GM23338 (cell line): ENCODE results near the gene WNT9A. TPM values are rescaled to one million over a fixed set of nuclear protein-coding genes. Genes with fewer than 3 reads are reported as not detected.

Experiments used
- ATAC-seq: fragments of 200-7000 bp; cut with Tn5 transposase; 3 replicates; pipeline ENCODE4 v1.9.1; 2020
- DNase-seq: peaks from one replicate; pipeline ENCODE4 v3.0.0-alpha.2; 2015; ENCODE audit warnings: low spot score
- H2AFZ ChIP-seq: fragments of 200-600 bp; sonication (generic); 2 replicates; pipeline ENCODE4 v1.8.0; 2016; ENCODE audit warnings: antibody characterized with exemption, mild to moderate bottlenecking, moderate library complexity
- H3F3A ChIP-seq: fragments of 200-600 bp; sonication (generic); replicated peaks from 2 replicates; pipeline ENCODE4 v1.8.0; 2017; ENCODE audit warnings: antibody characterized with exemption, mixed run types, low read depth
- H3K27ac ChIP-seq: fragments of 200-600 bp; sonication (generic); 2 replicates; pipeline ENCODE4 v1.6.1; 2016; ENCODE audit warnings: low read depth
- H3K27me3 ChIP-seq: fragments of 200-600 bp; sonication (generic); 2 replicates; pipeline ENCODE4 v1.8.0; 2016; ENCODE audit warnings: mild to moderate bottlenecking, mixed run types, moderate library complexity; ENCODE audit not compliant: insufficient read depth
- H3K36me3 ChIP-seq: fragments of 200-600 bp; sonication (generic); 2 replicates; pipeline ENCODE4 v1.8.0; 2016; ENCODE audit warnings: mild to moderate bottlenecking; ENCODE audit not compliant: insufficient read depth
- H3K4me1 ChIP-seq: fragments of 200-600 bp; sonication (generic); 2 replicates; pipeline ENCODE4 v1.8.0; 2016; ENCODE audit warnings: mild to moderate bottlenecking, moderate library complexity; ENCODE audit not compliant: insufficient read depth
- H3K4me2 ChIP-seq: fragments of 200-600 bp; sonication (generic); 2 replicates; pipeline ENCODE4 v1.7.1; 2017; ENCODE audit warnings: mixed run types
- H3K4me3 ChIP-seq: fragments of 200-600 bp; sonication (generic); 2 replicates; pipeline ENCODE4 v1.6.1; 2016; ENCODE audit warnings: mixed run types
- H3K79me2 ChIP-seq: fragments of 200-600 bp; sonication (generic); replicated peaks from 2 replicates; pipeline ENCODE4 v1.8.0; 2017; ENCODE audit warnings: mild to moderate bottlenecking; ENCODE audit not compliant: insufficient read depth
- H3K9me2 ChIP-seq: fragments of 200-600 bp; sonication (generic); 2 replicates; pipeline ENCODE4 v1.8.0; 2017; ENCODE audit not compliant: insufficient read depth
- H4K20me1 ChIP-seq: fragments of 200-600 bp; sonication (generic); replicated peaks from 2 replicates; pipeline ENCODE4 v1.8.0; 2017; ENCODE audit warnings: mild to moderate bottlenecking; ENCODE audit not compliant: insufficient read depth
- H3K27ac Mint-ChIP-seq: 2 replicates; pipeline ENCODE4 v1.8.0; 2020; ENCODE audit warnings: inconsistent platforms, mild to moderate bottlenecking, moderate library complexity, mixed read lengths
- H3K27me3 Mint-ChIP-seq: 3 replicates; pipeline ENCODE4 v1.8.0; 2022; ENCODE audit warnings: low read depth, mild to moderate bottlenecking, moderate library complexity, mixed read lengths, inconsistent platforms; ENCODE audit not compliant: insufficient read depth, poor library complexity
- H3K36me3 Mint-ChIP-seq: 3 replicates; pipeline ENCODE4 v1.8.0; 2021; ENCODE audit warnings: low read depth, mild to moderate bottlenecking, inconsistent platforms, moderate library complexity, mixed read lengths
- H3K4me1 Mint-ChIP-seq: 3 replicates; pipeline ENCODE4 v1.8.0; 2020; ENCODE audit warnings: mild to moderate bottlenecking, inconsistent platforms, mixed read lengths
- H3K4me3 Mint-ChIP-seq: 3 replicates; pipeline ENCODE4 v1.8.0; 2021; ENCODE audit warnings: moderate library complexity, mild to moderate bottlenecking, inconsistent platforms, mixed read lengths
- H3K9me3 Mint-ChIP-seq: 3 replicates; pipeline ENCODE4 v1.8.0; 2020; ENCODE audit warnings: moderate library complexity, mild to moderate bottlenecking, inconsistent platforms, mixed read lengths
- CREB1 ChIP-seq: fragments of 250-450 bp; sonication (Bioruptor Pico); IDR thresholded peaks from 2 replicates; pipeline ENCODE4 v1.5.0; 2020; ENCODE audit warnings: low read depth, mild to moderate bottlenecking, moderate library complexity
- ETS1 ChIP-seq: IDR thresholded peaks from 2 replicates; pipeline ENCODE4 v1.6.1; 2016; ENCODE audit warnings: antibody characterized with exemption
- EZH2phosphoT487 ChIP-seq: fragments of 200-600 bp; sonication (generic); IDR thresholded peaks from one replicate; pipeline ENCODE4 v1.8.1; 2018; ENCODE audit warnings: antibody characterized with exemption; ENCODE audit not compliant: unreplicated experiment
- JUNB ChIP-seq: IDR thresholded peaks from one replicate; pipeline ENCODE4 v1.6.1; 2016; ENCODE audit warnings: antibody characterized with exemption; ENCODE audit not compliant: unreplicated experiment
- NANOG ChIP-seq: IDR thresholded peaks from 2 replicates; pipeline ENCODE4 v1.6.1; 2016; ENCODE audit warnings: antibody characterized with exemption, borderline replicate concordance
- POLR2AphosphoS5 ChIP-seq: IDR thresholded peaks from 2 replicates; pipeline ENCODE4 v1.6.1; 2016; ENCODE audit warnings: antibody characterized with exemption, low read depth
- REST ChIP-seq: IDR thresholded peaks from one replicate; pipeline ENCODE4 v1.6.1; 2018; ENCODE audit warnings: antibody characterized with exemption; ENCODE audit not compliant: unreplicated experiment
- ZNF114 ChIP-seq: fragments of 250-450 bp; sonication (Bioruptor Pico); IDR thresholded peaks from 2 replicates; pipeline ENCODE4 v1.5.0; 2020; ENCODE audit warnings: mild to moderate bottlenecking, moderate library complexity
- ZNF462 ChIP-seq: fragments of 250-450 bp; sonication (Bioruptor Pico); IDR thresholded peaks from 2 replicates; pipeline ENCODE4 v1.5.0; 2020; ENCODE audit warnings: mild to moderate bottlenecking, moderate library complexity
- polyA plus RNA-seq: library from polyadenylated mRNA; unstranded; fragments of >200 nt; fragmentation: Nextera tagmentation; extraction: Ambion mirVana; gene quantifications from 2 replicates; pipeline ENCODE4 v1.2.1, GENCODE V29; 2016
- total RNA-seq: library from RNA; depleted of rRNA; stranded (reverse); fragments of >200 nt; shearing (Covaris generic); gene quantifications from 2 replicates; pipeline ENCODE4 v1.2.3, GENCODE V29; 2014

Gene WNT9A
- total and polyA plus RNA-seq, 2 experiments from 2014 or later, result 0.06 to 2.0 TPM

- Histone ChIP-seq H3K4me3 (no peak overlapping the region), H2AFZ (no peak overlapping the region), H3K4me2 (no peak overlapping the region), H3K9me2 (no peaks in the 10 kb centered on the region), H3K27ac (no peak overlapping the region), H4K20me1 (no peaks in the 10 kb centered on the region; the same call in 1 of the 2 replicates), H3K79me2 (no peaks in the 10 kb centered on the region), H3K27me3 (no peaks in the 10 kb centered on the region), H3F3A (no peaks in the 10 kb centered on the region), H3K4me1 (no peaks in the 10 kb centered on the region), H3K36me3 (no peaks in the 10 kb centered on the region)
- peaks cover 10% of the 10 kb centered on the region for H3K27me3 Mint-ChIP-seq
- no peaks in the 10 kb centered on the region for H3K9me3 Mint-ChIP-seq
- ATAC-seq, result no peak
- no peak overlapping the region for H3K4me3 Mint-ChIP-seq
- H3K27ac Mint-ChIP-seq, result no peak overlapping the region
- TF ChIP-seq NANOG (no peak), CREB1 (CRISPR knock-in tag) (no peak), JUNB (no peak), ETS1 (no peak), EZH2phosphoT487 (no peak), ZNF114 (CRISPR knock-in tag) (no peak), REST (no peak), ZNF462 (CRISPR knock-in tag) (no peak), POLR2AphosphoS5 (no peak)
- no peaks in the 10 kb centered on the region for H3K36me3 Mint-ChIP-seq
- DNase-seq, result no peak
- H3K4me1 Mint-ChIP-seq, result peaks cover 2% of the 10 kb centered on the region; the same call in 2 of the 3 replicates
Observed at GRCh38 chr1:227940791-227941241, 6.9 kb downstream of the WNT9A start.
